Activated T-cell treated with anti-CD3 and anti-CD28 coated beads, Interleukin-2, amount 50 U/mL, for 48 hours (primary cell): Measurements from ENCODE around the gene PDE4D.

ENCODE experiments used
- DNase-seq, 2 experiments: peaks; one replicate each; pipeline ENCODE4 v3.0.0-alpha.2; 2020

The PDE4D gene

DNA sequence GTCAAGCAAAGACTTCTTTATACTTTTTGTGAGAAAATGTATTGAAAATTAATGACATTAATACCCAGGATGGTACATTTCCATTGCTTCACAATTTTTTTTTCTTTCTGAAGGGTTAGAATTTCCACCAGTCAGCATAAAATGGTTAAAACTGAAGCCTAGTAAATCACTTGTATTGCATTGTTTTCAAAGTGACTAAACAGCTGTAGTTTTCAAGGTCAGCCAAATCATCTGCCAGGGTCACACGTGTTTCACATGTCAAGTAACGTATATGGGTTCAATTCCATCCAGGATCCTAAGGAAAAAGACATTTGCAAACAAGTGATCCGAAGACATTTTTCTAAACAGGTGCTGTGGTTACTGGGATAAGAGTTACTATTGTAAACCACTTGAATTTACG is 736.5 kb downstream of the PDE4D start:
- DNase-seq = no peak

- no peak for DNase-seq
Measured at GRCh38 chr5:59152701-59153245, 740.8 kb downstream of the PDE4D start.

- DNase-seq = no peak
Measured at GRCh38 chr5:59151162-59151889, 742.2 kb downstream of the PDE4D start.

DNA sequence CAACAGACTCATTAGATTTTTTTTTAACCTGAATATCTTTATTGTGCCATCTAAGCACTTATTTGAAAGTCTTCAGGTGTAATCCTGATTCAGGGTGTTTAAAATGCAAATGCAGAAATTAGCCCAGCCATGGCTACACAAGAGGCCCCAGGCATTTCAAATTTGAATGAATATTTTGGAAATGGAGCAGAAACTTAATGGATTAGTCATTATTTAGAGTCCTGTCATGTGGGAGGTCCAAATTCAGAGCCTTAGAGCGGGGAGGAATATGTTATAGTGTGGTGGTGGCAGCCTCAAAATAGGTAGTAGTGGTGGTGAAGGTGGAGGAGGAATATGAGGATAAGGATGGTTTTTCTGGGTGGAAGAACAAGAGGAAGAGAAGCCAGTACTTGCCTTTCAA is 743.7 kb downstream of the PDE4D start:
- no peak for DNase-seq

GRCh38 chr5:59149271-59149670 is 744.3 kb downstream of the PDE4D start:
- no peak for DNase-seq

DNA sequence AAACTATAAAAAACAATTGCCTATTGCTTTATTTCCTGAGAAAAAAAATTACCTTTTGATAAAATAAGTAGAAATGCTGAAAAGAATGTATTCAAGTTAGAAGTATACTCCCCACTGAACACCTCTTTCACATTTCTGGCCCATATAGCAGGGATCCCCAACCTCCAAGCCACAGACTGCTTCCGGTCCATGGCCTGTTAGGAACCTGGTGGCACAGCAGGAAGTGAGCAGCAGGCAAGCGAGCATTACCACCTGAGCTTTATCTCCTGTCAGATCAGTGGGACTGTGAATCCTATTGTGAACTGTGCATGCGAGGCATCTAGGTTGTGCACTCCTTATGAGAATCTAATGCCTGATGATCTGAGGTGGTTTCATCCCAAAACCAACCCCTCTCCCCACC is 746.8 kb downstream of the PDE4D start:
- no peak for DNase-seq

- DNase-seq = no peak
Measured at GRCh38 chr5:59143926-59144333, 749.6 kb downstream of the PDE4D start.

DNA sequence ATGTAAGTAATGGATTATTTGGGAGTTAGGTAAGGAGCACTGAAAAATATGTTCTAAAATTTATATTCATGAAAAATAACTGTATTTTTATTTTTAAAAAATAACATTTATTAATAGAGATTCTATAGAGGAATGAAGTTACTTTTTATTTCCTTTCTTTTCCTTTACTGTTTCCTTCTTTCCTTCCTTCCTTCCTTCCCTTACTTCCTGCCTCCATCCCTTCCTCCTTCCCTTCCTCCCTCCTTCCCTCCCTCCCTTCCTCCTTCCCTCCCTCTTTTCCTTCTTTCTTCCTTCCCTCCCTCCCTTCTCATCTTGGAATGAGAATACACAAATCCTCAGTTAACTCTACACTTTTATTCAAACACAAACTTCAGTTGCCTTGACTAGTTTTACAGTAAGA is 750.6 kb downstream of the PDE4D start:
- DNase-seq = no peak

GRCh38 chr5:59142138-59142537 is 751.4 kb downstream of the PDE4D start:
- DNase-seq = no peak

GRCh38 chr5:59140133-59140532 is 753.4 kb downstream of the PDE4D start:
- DNase-seq = no peak

DNA sequence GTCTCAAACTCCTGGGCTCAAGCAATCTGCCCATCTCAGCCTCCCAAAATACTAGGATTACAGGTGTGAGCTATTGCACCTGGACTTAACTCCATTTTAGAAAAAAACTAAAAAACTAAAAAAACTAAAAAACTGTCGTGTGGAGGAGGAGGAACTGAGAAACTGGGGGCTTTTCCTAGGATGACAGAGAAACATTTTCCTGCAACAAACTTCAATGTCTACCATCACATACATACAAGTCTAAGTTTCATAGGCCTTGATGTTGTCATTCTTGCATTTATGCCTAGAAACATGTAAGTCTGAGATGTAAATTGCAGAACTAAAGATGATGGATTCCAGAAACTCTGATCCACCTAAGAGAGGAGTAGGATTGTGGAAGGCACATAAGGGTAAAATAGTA is 753.8 kb downstream of the PDE4D start:
- no peak for DNase-seq

DNA sequence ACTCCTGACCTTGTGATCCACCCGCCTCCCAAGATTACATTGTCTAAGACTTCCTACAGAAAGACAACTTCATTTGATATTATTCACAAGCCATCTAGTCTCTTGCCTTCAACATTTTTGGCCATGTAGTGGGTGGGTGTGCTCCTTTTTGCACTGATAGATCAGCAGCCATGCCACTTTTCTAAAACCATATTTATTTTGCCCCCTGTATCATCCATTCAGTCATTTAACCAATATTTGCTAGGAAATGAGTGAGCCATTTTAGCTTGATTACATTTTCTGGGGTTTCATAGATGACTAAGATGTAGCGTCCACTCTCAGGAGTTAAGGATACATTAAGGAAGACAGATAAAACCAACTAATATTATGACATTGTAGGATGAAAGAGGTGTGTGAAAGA is 755.0 kb downstream of the PDE4D start:
- no peak for DNase-seq

GRCh38 chr5:59137846-59138245 is 755.7 kb downstream of the PDE4D start:
- DNase-seq = no peak

- no peak for DNase-seq
Measured at GRCh38 chr5:59136549-59136948, 757.0 kb downstream of the PDE4D start.

- DNase-seq = no peak
Measured at GRCh38 chr5:59134471-59135163, 758.9 kb downstream of the PDE4D start.

GRCh38 chr5:59133764-59134261 is 759.7 kb downstream of the PDE4D start:
- DNase-seq = no peak

GRCh38 chr5:59132131-59132530 is 761.4 kb downstream of the PDE4D start:
- no peak for DNase-seq

DNA sequence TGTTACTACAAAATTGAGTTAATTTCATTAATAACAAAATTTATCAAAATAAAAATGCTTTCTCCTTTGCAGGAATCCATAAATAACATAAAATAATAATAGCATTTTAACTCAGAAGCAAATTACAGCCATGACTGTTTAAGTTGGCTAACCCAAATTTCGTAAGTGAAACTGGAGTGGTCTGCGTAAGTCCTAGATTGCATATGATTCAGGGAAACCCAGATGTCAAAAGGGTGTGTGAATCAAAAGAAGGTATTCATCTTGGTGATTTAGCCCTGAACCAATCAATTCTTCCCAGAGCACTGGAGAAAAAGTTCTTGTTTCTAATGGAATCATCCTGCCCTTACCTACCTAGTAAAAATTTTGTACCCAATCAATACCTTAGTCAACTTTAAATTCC is 763.1 kb downstream of the PDE4D start:
- no peak for DNase-seq

- no peak for DNase-seq
Measured at GRCh38 chr5:59128646-59129290, 764.8 kb downstream of the PDE4D start.

- DNase-seq = peak in 1 of 2 experiments; percentile 52
Measured at GRCh38 chr5:59126708-59127573, 766.6 kb downstream of the PDE4D start.

DNA sequence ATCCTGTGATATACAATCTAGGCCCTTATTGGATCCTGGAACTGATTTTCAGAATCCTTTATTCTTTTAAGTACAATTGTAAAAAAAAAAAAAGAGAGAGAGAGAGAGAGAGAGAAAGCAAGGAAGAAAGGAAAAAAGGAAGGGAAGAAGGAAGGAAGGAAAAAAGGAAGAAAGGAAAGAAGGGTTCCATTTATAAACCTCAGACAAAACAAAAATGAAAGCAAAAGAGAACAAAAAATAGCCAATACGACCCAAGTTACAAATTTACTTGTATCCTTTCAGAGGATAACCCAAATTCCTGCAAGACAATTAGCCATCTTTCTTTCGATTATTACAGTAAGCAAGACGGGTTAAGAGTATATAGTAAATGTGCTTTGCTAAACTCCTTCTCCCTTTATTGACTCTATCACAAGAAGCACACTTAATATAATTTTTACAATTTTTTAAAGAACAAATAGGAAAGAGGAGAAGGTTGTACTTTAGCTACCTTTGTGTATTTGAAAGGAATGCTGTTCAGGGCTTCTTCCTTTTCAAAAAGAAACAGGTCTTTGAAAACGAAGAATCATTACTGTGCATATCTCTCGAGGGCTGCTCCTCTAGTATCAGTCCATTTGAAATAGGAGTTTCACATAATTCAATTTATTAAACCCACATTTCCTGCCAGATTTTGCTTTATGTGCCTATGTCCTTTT is 767.4 kb downstream of the PDE4D start:
- no peak for DNase-seq
